ENCODE measurements around the gene MSI2.

MSI2 gene

DNA sequence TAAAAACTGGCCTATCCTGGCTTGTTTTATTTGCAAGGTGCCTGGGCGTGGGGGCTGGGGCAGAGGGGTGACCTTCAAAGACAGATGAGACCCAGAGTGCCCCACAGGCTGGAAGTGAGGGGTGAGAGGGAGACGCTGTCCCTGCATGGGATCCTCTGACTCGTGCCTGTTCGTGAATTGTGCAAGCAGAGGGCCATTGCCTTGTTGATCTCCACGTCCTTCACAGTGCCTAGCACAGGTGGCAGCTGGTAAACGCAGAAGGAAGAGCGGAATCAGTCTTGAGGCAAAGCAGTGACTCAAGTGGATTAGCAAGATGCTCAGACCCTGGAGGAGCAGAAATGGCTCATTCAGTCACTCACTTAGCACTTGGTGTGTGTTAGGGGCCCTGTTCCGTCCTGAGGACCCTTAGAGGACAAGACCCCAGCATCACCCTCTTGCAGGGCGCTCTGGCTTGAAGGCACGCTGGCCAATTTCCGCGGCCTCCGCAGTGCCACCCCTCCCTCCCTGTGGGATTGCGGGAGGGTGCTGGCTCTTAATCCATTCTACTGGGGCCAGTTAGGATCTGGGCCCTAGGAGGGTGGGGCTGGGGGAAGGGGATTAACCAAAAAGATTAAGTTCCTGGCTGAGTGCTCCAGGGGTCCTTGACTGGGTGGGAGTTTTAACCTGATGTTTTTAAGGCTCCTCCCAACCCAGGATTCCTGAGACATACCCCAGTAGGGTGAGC is 337.6 kb downstream of the MSI2 start:
- no peak for ATAC-seq
- TF ChIP-seq BACH2 (CRISPR knock-in tag; IDR thresholded peaks at IDR 0.05; ENCODE audit: borderline replicate concordance) (no peak), ZNF565 (CRISPR knock-in tag; conservative IDR thresholded peaks at IDR 0.05; ENCODE audit: low read depth) (no peak), ZFP3 (CRISPR knock-in tag; IDR thresholded peaks at IDR 0.05) (no peak), RARB (CRISPR knock-in tag; IDR thresholded peaks at IDR 0.05) (no peak), OSR1 (CRISPR knock-in tag; IDR thresholded peaks at IDR 0.05) (no peak)

DNA sequence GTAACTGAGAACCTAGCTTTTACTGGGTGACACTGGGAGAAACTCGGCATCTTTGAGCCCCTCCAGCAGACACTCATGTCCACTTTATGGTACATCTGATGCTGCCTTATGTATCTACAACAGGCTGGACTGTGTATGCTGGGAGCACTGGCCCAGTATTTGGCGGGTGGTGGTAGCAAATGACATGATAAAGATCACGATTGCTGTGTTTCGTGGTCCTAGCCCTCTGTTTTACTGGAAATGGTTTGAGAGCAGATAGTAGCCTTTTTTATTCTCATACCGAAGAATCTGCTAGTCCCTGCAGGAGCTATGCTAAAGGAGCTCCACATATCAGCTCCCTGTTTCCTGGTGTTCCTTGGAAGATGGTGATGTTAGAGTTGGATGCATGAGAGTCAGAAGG is 338.4 kb downstream of the MSI2 start:
- ATAC-seq = no peak
- TF ChIP-seq OSR1 (CRISPR knock-in tag; IDR thresholded peaks at IDR 0.05) = no peak
- no peak for TF ChIP-seq ZFP30 (CRISPR knock-in tag; IDR thresholded peaks at IDR 0.05)
- no peak for TF ChIP-seq SNAI2 (CRISPR knock-in tag; IDR thresholded peaks at IDR 0.05)
- TF ChIP-seq, protein P1, sequence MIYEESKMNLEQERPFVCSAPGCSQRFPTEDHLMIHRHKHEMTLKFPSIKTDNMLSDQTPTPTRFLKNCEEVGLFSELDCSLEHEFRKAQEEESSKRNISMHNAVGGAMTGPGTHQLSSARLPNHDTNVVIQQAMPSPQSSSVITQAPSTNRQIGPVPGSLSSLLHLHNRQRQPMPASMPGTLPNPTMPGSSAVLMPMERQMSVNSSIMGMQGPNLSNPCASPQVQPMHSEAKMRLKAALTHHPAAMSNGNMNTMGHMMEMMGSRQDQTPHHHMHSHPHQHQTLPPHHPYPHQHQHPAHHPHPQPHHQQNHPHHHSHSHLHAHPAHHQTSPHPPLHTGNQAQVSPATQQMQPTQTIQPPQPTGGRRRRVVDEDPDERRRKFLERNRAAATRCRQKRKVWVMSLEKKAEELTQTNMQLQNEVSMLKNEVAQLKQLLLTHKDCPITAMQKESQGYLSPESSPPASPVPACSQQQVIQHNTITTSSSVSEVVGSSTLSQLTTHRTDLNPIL (CRISPR knock-in tag; IDR thresholded peaks at IDR 0.05; ENCODE audit: low read depth) = no peak
- no peak for TF ChIP-seq RARB (CRISPR knock-in tag; IDR thresholded peaks at IDR 0.05)
- TF ChIP-seq ESRRG (CRISPR knock-in tag; IDR thresholded peaks at IDR 0.05) = no peak
- no peak for TF ChIP-seq ARNTL (CRISPR knock-in tag; IDR thresholded peaks at IDR 0.05; ENCODE audit: borderline replicate concordance, low read depth)

DNA sequence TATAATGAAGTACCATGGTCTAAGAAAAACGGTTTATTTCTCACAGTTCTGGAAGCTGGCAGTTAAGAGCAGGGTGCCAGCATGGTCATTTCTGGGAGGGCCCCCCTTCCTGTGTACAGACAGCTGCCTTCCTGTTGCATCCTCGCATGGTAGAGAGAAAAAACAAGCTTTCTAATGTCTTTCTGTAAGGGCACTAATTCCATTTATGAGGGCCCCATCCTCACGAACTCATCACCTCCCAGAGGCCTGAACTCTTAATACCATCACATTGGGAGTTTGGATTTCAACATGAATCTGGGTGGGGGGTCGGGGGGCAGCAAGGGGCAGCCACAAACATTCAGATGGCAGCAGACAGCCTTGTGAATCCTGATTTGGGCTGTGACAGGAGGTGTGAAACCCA is 339.1 kb downstream of the MSI2 start:
- TF ChIP-seq ZC3H10 (CRISPR knock-in tag; IDR thresholded peaks at IDR 0.05) (no peak), CSDC2 (CRISPR knock-in tag; IDR thresholded peaks at IDR 0.05) (no peak), TOX (CRISPR knock-in tag; IDR thresholded peaks at IDR 0.05; ENCODE audit: borderline replicate concordance) (no peak), ZNF565 (CRISPR knock-in tag; conservative IDR thresholded peaks at IDR 0.05; ENCODE audit: low read depth) (no peak), BACH2 (CRISPR knock-in tag; IDR thresholded peaks at IDR 0.05; ENCODE audit: borderline replicate concordance) (no peak), SNAI2 (CRISPR knock-in tag; IDR thresholded peaks at IDR 0.05) (no peak), GLIS3 (CRISPR knock-in tag; IDR thresholded peaks at IDR 0.05) (no peak), ZFP3 (CRISPR knock-in tag; IDR thresholded peaks at IDR 0.05) (no peak), PPARA (CRISPR knock-in tag; IDR thresholded peaks at IDR 0.05; ENCODE audit: borderline replicate concordance) (no peak), TCF4 (CRISPR knock-in tag; IDR thresholded peaks at IDR 0.05; ENCODE audit: borderline replicate concordance) (no peak)
- TF ChIP-seq, protein P2, sequence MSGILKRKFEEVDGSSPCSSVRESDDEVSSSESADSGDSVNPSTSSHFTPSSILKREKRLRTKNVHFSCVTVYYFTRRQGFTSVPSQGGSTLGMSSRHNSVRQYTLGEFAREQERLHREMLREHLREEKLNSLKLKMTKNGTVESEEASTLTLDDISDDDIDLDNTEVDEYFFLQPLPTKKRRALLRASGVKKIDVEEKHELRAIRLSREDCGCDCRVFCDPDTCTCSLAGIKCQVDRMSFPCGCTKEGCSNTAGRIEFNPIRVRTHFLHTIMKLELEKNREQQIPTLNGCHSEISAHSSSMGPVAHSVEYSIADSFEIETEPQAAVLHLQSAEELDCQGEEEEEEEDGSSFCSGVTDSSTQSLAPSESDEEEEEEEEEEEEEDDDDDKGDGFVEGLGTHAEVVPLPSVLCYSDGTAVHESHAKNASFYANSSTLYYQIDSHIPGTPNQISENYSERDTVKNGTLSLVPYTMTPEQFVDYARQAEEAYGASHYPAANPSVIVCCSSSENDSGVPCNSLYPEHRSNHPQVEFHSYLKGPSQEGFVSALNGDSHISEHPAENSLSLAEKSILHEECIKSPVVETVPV (CRISPR knock-in tag; IDR thresholded peaks at IDR 0.05) = no peak
- TF ChIP-seq, protein P3, sequence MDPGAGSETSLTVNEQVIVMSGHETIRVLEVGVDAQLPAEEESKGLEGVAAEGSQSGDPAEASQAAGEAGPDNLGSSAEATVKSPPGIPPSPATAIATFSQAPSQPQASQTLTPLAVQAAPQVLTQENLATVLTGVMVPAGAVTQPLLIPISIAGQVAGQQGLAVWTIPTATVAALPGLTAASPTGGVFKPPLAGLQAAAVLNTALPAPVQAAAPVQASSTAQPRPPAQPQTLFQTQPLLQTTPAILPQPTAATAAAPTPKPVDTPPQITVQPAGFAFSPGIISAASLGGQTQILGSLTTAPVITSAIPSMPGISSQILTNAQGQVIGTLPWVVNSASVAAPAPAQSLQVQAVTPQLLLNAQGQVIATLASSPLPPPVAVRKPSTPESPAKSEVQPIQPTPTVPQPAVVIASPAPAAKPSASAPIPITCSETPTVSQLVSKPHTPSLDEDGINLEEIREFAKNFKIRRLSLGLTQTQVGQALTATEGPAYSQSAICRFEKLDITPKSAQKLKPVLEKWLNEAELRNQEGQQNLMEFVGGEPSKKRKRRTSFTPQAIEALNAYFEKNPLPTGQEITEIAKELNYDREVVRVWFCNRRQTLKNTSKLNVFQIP (CRISPR knock-in tag; IDR thresholded peaks at IDR 0.05; ENCODE audit: borderline replicate concordance, low read depth) = no peak
- TF ChIP-seq, protein P4, sequence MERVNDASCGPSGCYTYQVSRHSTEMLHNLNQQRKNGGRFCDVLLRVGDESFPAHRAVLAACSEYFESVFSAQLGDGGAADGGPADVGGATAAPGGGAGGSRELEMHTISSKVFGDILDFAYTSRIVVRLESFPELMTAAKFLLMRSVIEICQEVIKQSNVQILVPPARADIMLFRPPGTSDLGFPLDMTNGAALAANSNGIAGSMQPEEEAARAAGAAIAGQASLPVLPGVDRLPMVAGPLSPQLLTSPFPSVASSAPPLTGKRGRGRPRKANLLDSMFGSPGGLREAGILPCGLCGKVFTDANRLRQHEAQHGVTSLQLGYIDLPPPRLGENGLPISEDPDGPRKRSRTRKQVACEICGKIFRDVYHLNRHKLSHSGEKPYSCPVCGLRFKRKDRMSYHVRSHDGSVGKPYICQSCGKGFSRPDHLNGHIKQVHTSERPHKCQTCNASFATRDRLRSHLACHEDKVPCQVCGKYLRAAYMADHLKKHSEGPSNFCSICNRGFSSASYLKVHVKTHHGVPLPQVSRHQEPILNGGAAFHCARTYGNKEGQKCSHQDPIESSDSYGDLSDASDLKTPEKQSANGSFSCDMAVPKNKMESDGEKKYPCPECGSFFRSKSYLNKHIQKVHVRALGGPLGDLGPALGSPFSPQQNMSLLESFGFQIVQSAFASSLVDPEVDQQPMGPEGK (CRISPR knock-in tag; IDR thresholded peaks at IDR 0.05; ENCODE audit: borderline replicate concordance) = no peak
- TF ChIP-seq, protein P5, sequence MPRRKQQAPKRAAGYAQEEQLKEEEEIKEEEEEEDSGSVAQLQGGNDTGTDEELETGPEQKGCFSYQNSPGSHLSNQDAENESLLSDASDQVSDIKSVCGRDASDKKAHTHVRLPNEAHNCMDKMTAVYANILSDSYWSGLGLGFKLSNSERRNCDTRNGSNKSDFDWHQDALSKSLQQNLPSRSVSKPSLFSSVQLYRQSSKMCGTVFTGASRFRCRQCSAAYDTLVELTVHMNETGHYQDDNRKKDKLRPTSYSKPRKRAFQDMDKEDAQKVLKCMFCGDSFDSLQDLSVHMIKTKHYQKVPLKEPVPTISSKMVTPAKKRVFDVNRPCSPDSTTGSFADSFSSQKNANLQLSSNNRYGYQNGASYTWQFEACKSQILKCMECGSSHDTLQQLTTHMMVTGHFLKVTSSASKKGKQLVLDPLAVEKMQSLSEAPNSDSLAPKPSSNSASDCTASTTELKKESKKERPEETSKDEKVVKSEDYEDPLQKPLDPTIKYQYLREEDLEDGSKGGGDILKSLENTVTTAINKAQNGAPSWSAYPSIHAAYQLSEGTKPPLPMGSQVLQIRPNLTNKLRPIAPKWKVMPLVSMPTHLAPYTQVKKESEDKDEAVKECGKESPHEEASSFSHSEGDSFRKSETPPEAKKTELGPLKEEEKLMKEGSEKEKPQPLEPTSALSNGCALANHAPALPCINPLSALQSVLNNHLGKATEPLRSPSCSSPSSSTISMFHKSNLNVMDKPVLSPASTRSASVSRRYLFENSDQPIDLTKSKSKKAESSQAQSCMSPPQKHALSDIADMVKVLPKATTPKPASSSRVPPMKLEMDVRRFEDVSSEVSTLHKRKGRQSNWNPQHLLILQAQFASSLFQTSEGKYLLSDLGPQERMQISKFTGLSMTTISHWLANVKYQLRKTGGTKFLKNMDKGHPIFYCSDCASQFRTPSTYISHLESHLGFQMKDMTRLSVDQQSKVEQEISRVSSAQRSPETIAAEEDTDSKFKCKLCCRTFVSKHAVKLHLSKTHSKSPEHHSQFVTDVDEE (CRISPR knock-in tag; IDR thresholded peaks at IDR 0.05) = no peak
- ATAC-seq = no peak
